ENCODE data around the gene BABAM2.

Gene BABAM2

GRCh38 chr2:28199995-28200679, 309.6 kb downstream of the BABAM2 start:
- no peak for DNase-seq (ENCODE audit: low read depth in 2 of 2)

DNA sequence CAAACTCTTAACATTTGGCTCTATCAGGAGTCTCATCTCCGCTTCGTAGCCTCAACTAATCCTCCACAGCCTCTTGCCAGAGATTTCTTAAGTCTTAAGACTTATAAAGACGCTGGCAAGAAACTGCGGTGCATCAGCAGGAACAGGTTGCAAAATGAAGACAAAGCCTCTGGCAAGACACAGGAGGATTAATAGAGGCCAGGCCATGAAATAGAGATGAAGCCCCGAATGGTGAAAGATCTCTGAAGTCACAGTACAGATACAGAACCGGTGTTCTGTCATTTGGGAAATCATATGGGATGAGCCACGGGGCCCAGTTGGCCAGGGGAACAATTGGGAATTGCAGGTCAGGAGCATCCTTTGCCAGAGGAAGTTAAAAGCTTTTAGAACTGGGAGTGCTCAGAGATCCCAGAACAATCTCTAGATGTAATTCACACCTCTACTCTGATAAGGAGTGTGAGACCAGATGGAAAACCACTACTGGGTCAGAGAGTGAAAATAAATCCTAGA, 311.2 kb downstream of the BABAM2 start:
- no peak for DNase-seq (ENCODE audit: low read depth in 2 of 2)

GRCh38 chr2:28202719-28203118, 312.2 kb downstream of the BABAM2 start:
- DNase-seq (ENCODE audit: low read depth in 2 of 2): no peak

DNA sequence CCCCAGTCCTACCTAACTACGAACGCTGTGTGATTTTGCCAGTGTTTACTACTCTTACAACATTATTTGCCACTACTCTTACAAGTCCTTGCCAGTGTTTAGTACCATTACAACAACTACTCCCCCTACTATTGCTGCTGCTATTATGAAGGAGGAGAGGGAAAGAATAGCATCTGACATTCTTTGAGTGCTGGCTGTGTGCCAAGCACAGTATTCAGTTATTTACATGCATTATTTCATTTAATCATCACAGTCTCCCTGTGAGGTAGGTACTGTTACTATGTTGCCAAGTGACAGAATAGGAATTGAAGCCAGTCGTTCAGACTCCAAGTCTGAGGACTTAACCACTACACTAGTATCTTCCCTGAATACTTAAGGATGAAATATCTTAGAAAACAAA, 316.2 kb downstream of the BABAM2 start:
- no peak for DNase-seq (ENCODE audit: low read depth in 2 of 2)

GRCh38 chr2:28209261-28209691, 318.7 kb downstream of the BABAM2 start:
- no peak for DNase-seq (ENCODE audit: low read depth in 2 of 2)

DNA sequence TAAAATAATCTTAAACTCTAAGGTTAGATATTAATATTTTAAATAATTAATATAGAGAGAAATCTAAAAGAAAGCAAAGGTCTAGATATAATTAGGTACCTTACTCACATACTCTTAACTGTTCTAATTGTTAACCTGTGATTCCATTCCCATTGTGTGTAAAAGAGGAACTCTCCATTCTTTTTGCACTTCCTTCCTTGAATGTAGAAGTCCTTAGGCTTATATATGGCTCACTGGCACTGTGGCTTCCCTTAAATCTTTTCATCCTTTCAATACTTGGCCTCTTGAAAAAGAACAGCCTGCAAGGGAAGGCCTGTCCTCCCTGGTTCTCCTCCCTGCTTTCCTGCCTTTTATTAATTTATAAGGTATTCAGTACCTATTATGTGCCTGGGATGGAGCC, 319.3 kb downstream of the BABAM2 start:
- DNase-seq (ENCODE audit: low read depth in 2 of 2): no peak

DNA sequence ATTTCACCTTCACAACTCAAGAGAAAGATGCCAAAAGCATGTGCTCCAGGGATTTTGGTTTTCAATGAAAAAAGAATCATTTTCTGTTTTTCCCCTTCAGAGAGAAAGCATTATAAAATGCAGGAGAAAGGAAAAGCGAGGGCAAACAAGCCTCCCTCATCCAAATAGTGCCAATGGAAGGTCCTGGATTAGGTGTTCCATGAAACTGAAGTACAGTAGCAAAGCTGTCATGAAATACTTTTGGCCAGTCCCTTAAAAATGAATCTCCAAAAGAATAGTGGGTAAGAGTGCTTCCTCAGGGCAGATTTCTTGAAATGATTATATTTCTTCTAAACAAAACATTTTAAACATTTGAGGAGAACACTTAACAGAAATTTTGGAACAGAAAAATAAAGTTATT, 320.0 kb downstream of the BABAM2 start:
- no peak for DNase-seq (ENCODE audit: low read depth in 2 of 2)

DNA sequence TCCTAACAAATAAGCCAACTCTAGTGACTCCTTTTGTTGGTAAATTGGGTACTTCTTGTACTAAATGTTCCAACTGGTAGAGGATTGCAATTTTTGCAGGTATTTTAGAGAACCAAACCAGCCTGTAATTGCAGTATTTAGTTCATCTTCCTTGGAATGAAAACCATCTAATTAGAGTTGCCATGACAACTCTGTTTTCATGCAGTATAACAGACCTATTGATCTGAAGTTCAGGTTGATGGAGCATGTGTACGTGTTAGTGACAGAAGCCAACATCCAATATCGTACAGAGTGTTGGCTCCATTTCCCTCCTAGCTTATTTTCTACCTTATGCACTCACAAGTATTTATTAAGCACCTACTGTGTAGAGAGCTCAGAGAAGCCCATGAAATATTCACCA, 325.8 kb downstream of the BABAM2 start:
- no peak for DNase-seq (ENCODE audit: low read depth in 2 of 2)

DNA sequence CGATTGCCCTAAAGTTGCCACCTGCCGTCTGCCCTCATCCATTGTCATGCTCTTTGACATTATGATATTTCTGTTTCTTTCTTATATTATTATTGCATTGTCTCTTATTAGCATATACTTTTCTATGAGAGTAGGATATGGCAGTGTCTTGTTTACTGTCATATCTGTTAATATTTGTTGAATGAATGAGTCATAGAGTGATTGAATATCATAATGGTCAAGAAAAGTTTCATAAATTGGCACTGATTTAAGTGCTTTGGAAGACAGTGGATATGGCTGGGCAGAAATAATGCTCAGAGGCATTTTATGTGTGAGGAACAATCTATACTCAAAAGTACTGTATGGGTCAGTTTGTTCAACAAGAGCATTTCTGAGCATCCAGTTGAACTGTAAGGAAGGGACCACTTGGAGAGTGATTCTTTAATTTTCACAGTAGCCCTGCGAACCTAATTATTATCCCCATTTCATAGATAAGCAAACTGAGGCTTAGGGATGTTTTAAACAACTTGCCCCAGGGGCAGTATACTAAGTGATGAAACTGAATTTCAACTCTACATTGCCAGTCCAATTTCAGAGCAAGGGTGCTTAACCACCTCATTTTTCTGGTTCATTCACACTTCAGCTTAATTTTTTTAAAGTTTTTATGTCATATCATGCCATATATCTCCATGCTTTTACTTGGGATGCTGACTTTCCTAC, 326.7 kb downstream of the BABAM2 start:
- DNase-seq (ENCODE audit: low read depth in 2 of 2): no peak

DNA sequence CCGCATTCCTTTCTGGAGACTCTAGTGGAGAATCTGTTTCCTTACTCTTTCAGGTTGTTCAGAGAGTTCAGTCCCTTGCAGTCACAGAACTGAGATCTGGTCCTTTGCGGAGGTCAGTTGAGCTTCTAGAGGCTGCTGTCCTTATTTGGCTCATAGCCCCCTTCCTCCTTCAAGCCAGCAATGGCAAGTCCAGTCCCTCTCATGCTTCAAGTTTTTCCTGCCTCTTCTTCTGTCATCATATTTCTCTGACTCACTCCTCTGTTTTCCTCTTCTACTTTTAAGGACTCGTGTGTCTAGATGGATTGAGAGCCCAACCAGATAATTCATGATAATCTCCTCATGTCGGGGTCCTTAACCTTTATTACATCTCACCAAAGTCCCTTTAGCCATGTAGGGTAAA, 328.6 kb downstream of the BABAM2 start:
- no peak for DNase-seq (ENCODE audit: low read depth in 2 of 2)

GRCh38 chr2:28219758-28220368, 329.3 kb downstream of the BABAM2 start:
- DNase-seq (ENCODE audit: low read depth in 2 of 2): no peak

DNA sequence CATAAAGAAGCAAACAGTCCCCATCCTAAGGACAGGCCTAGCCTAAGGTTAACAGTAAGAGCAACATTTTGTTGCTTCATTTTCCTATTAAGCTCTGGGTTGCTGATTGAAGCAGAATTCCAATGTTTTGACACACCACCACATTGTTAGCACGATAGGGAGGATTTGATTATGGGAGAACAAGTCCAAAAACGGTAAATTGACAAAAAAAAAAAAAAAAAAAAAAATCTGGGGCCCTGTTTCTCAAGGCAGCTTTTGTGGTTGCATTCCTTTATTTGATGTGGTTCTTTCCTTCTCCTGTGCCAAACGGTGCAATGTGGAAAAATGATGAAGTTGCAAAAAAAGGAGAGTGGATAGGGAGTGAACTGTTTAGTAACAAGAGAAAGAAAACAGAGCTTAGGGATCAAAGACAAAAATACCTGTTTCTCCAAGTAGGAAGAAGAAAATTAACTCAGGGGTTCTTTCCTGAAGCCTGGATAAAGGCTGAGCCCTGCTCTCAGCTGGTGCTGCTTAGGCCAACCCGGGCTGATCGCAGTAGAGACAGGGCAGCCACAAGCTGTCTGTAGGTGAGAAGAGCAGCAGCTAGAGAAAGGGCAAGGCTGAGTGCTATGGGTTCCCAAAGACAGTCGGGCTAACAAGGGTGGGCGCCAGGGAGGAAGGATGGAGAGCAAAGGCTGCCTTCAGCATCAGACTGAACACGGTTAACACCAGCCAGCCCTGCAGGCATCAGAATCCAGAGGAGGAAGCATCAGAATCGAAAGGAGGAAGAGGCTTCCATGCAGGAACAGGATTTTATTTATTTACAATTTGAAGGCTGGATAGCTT, 334.3 kb downstream of the BABAM2 start:
- peak; percentile 96 for DNase-seq (ENCODE audit: low read depth in 2 of 2)

GRCh38 chr2:28225473-28226080, 335.0 kb downstream of the BABAM2 start:
- DNase-seq (ENCODE audit: low read depth in 2 of 2): no peak

- DNase-seq (ENCODE audit: low read depth in 2 of 2): no peak
These were observed 336.0 kb downstream of the BABAM2 start for GRCh38 chr2:28226558-28226957.

DNA sequence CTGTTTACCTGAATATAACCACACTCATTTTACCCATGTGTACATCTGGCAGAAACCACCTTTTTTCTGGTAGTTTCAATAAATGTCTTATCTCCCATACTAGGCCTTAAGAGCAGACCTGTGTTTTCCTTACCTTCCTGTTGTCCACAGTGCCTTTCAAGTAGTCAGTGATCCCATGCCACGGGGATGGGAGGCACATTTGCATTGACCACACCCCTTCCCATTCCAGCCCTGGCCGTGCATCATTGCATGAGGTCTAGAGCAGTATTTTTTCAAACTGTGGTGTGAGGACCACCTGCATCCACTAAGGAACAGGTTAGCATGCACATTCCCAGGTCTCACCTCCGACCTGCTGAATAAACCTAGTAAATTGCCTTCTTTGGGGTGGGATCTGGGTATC, 337.0 kb downstream of the BABAM2 start:
- no peak for DNase-seq (ENCODE audit: low read depth in 2 of 2)

GRCh38 chr2:28228434-28228995, 338.0 kb downstream of the BABAM2 start:
- DNase-seq (ENCODE audit: low read depth in 2 of 2): peak in 1 of 2 experiments; percentile 47

- no peak for DNase-seq (ENCODE audit: low read depth in 2 of 2)
These were observed 340.6 kb downstream of the BABAM2 start for GRCh38 chr2:28231110-28231631.

DNA sequence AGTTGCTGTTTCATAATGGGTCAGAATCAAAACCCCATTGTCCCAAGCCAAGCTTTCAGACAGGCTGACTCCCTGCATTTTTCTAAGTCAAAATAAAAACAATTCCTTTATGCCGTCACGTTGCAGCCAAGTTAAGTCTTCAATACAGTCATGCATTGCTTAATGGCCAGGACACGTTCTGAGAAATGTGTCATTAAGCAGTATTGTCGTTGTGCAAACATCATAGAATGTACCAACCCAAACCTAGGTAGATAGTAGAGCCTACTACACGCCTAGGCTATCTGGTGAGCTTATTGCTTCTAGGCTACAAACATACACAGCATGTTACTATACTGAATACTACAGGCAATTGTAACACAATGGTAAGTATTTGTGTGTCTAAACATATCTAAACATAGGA, 341.8 kb downstream of the BABAM2 start:
- DNase-seq (ENCODE audit: low read depth in 2 of 2): no peak

DNA sequence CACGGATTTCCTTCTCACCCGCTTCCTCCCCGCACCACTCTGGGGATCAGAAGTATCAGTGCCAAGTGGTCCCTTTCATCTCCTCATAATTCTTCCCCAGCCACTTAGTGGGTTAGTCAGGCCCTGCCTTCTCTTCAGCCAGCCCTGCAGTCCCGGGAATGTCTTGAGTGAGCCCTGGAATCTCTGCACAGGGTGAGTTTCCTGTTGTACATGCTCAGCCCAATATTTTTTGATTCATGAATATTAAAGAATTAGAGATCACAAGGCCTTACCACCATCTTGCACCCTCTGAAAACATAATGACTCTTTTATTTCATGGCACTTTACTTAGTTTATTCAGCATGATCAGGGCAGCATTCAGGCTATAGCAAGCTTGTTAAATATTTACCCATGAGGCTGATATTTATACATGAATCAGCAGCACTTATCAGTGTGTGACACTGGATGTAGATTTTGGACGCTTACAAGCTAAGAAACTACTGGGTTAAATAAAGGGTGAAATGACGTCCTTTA, 342.7 kb downstream of the BABAM2 start:
- DNase-seq (ENCODE audit: low read depth in 2 of 2): no peak

GRCh38 chr2:28234807-28235206, 344.3 kb downstream of the BABAM2 start:
- no peak for DNase-seq (ENCODE audit: low read depth in 2 of 2)

DNA sequence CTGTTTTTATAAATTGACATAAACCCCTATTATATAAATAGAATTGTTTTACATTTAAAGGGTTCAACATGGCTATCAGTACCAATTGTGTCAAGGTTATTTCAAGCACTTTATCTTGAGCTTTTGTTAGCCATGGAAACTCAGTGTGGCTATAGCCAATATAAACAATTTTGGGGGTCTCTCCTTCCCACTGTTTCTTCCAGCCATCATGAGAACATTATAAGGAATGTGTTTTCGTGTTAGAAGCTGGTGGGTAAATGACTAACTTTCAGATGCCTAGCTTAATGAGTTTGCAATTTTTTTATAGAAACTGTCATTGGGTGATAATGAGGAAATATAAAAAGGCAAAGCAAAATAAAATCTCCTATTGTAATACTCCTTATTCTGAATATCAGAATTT, 348.7 kb downstream of the BABAM2 start:
- no peak for DNase-seq (ENCODE audit: low read depth in 2 of 2)

All from fibroblast of skin of left biceps (primary cell).